ENCODE results near the gene KCNMA1.

DNA sequence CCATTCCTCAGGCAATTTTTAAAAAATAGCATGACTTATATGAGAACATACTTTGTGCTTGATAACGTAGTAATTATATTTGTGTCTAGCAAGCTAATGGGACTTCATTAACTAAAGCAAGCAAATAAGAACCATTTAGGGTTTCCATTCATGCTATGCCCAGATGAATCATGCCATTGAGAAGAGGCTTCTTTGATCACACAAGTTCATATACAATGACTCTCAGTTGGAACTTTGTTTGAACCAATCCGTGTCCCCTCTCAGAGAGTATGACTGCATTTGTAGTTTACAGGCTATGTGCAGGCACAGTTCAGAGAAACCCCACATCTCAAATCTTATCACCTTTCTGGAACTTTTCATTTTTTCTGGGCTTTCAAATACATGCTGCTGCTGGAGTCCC lies 614.2 kb downstream of the KCNMA1 start:
- TF ChIP-seq RAD21 (conservative IDR thresholded peaks at IDR 0.05) (no peak), EZH2 (IDR thresholded peaks at IDR 0.05; ENCODE audit: borderline replicate concordance, insufficient read depth, low read length, poor library complexity, severe bottlenecking) (no peak), POLR2AphosphoS5 (IDR thresholded peaks at IDR 0.05) (no peak), TAF1 (IDR thresholded peaks at IDR 0.05; ENCODE audit: low read depth) (no peak), MXI1 (conservative IDR thresholded peaks at IDR 0.05; ENCODE audit: poor library complexity, severe bottlenecking) (no peak)
- TF ChIP-seq, protein P1, sequence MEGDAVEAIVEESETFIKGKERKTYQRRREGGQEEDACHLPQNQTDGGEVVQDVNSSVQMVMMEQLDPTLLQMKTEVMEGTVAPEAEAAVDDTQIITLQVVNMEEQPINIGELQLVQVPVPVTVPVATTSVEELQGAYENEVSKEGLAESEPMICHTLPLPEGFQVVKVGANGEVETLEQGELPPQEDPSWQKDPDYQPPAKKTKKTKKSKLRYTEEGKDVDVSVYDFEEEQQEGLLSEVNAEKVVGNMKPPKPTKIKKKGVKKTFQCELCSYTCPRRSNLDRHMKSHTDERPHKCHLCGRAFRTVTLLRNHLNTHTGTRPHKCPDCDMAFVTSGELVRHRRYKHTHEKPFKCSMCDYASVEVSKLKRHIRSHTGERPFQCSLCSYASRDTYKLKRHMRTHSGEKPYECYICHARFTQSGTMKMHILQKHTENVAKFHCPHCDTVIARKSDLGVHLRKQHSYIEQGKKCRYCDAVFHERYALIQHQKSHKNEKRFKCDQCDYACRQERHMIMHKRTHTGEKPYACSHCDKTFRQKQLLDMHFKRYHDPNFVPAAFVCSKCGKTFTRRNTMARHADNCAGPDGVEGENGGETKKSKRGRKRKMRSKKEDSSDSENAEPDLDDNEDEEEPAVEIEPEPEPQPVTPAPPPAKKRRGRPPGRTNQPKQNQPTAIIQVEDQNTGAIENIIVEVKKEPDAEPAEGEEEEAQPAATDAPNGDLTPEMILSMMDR (IDR thresholded peaks at IDR 0.05; ENCODE audit: poor library complexity, severe bottlenecking): no peak

Measured in neural cell (in vitro differentiated cells).